GM19240 (cell line): ENCODE measurements around the gene SLC30A4.
"Not testable (repeated sequence)": the region's sequence is repeated elsewhere in the genome, so short reads cannot be mapped to it uniquely, and the experiment has no call there.

Experiments used
- DNase-seq: peaks from one replicate; pipeline ENCODE4 v3.0.0; 2011; ENCODE audit warnings: low spot score; ENCODE audit not compliant: insufficient read length

SLC30A4 gene

GRCh38 chr15:45507143-45507542, 15.4 kb downstream of the SLC30A4 start:
- DNase-seq = not testable (repeated sequence)

GRCh38 chr15:45499426-45499825, 23.1 kb downstream of the SLC30A4 start:
- no peak for DNase-seq

- DNase-seq = no peak
These were observed 23.9 kb downstream of the SLC30A4 start for GRCh38 chr15:45498701-45499100.

- DNase-seq = no peak
These were observed 25.3 kb downstream of the SLC30A4 start for GRCh38 chr15:45497261-45497660.

GRCh38 chr15:45496658-45497057, 25.9 kb downstream of the SLC30A4 start:
- DNase-seq = no peak

- DNase-seq = no peak
These were observed 27.0 kb downstream of the SLC30A4 start for GRCh38 chr15:45495588-45495987.

GRCh38 chr15:45489690-45490238, 32.8 kb downstream of the SLC30A4 start:
- no peak for DNase-seq

- DNase-seq = no peak
These were observed 36.2 kb downstream of the SLC30A4 start for GRCh38 chr15:45486317-45486716.

GRCh38 chr15:45481135-45481534, 41.4 kb downstream of the SLC30A4 start:
- DNase-seq = no peak

GRCh38 chr15:45476410-45476809, 46.1 kb downstream of the SLC30A4 start:
- no peak for DNase-seq

- DNase-seq = no peak
These were observed 47.8 kb downstream of the SLC30A4 start for GRCh38 chr15:45474799-45475198.

- no peak for DNase-seq
These were observed 49.5 kb downstream of the SLC30A4 start for GRCh38 chr15:45473068-45473467.

- no peak for DNase-seq
These were observed 51.4 kb downstream of the SLC30A4 start for GRCh38 chr15:45471151-45471550.

- DNase-seq = no peak
These were observed 53.1 kb downstream of the SLC30A4 start for GRCh38 chr15:45469441-45469840.

GRCh38 chr15:45469027-45469426, 53.5 kb downstream of the SLC30A4 start:
- DNase-seq = no peak

- DNase-seq = no peak
These were observed 54.3 kb downstream of the SLC30A4 start for GRCh38 chr15:45468294-45468693.

GRCh38 chr15:45458746-45459403, 63.7 kb downstream of the SLC30A4 start:
- peak; percentile 51 for DNase-seq

GRCh38 chr15:45457641-45458539, 64.7 kb downstream of the SLC30A4 start:
- peak; percentile 59 for DNase-seq

- DNase-seq = no peak
These were observed 65.3 kb downstream of the SLC30A4 start for GRCh38 chr15:45457220-45457619.

GRCh38 chr15:45456212-45457106, 66.1 kb downstream of the SLC30A4 start:
- DNase-seq = no peak

GRCh38 chr15:45454814-45455213, 67.7 kb downstream of the SLC30A4 start:
- peak; percentile 41 for DNase-seq
